HepG2 (cell line): ENCODE results near the gene ZNF273. TPM values are rescaled to one million over a fixed set of nuclear protein-coding genes. Genes with fewer than 3 reads are reported as not detected.

Experiments
- ATAC-seq: fragments of 200-7000 bp; cut with Tn5 transposase; 3 replicates; pipeline ENCODE4 v1.9.1; 2020; ENCODE audit warnings: mild to moderate bottlenecking, moderate library complexity
- BruUV-seq: library from RNA; stranded (reverse); fragments of 400-500 nt; replicated peaks from 2 replicates; lab custom pipeline; 2021; lab: Mats Ljungman, UMichigan
- CTCF ChIA-PET: fragments of 300-600 bp; formaldehyde crosslinking; extraction: SDS; loops from one replicate; lab custom pipeline; 2021; ENCODE audit warnings: low total read pairs, inconsistent platforms, low intra/inter-chr PET ratio; lab: Yijun Ruan, JAX
- POLR2A ChIA-PET: fragments of 350-600 bp; sonication (Branson Sonifier 250); formaldehyde crosslinking; loops from one replicate; lab custom pipeline; 2020; ENCODE audit warnings: antibody characterized with exemption, inconsistent platforms; lab: Yijun Ruan, JAX
- DNase-seq: peaks from one replicate; pipeline ENCODE4 v3.0.0-alpha.2; 2015; ENCODE audit warnings: low spot score
- FAIRE-seq: peaks from 3 replicates; lab custom pipeline; 2011; peaks lifted over from hg19 to GRCh38; lab: Jason Lieb, UNC
- H2AFZ ChIP-seq: one replicate; pipeline ENCODE4 v1.6.1; 2011; ENCODE audit warnings: low read length, inconsistent platforms
- H3K27ac ChIP-seq: fragments of 300-600 bp; 3 replicates; pipeline ENCODE4 v1.8.0; 2011; ENCODE audit warnings: mixed run types, mild to moderate bottlenecking, mixed read lengths, low read length, inconsistent platforms; ENCODE audit not compliant: insufficient read depth; ENCODE audit errors: extremely low read length
- H3K27me3 ChIP-seq, 2 experiments: fragments of 200-600 bp in 1 of 2; 2 replicates in 1 of 2; 3 replicates in 1 of 2; pipeline versions ENCODE4 v1.6.0 to v1.8.0; 2011; ENCODE audit warnings: low read length in 2 of 2, mild to moderate bottlenecking in 2 of 2, moderate library complexity in 2 of 2, inconsistent platforms in 1 of 2; ENCODE audit not compliant: insufficient read depth in 2 of 2, control insufficient read depth in 1 of 2
- H3K36me3 ChIP-seq, 2 experiments: fragments of 200-600 bp in 1 of 2; replicated peaks in 1 of 2; 2 replicates in 1 of 2; 3 replicates in 1 of 2; pipeline versions ENCODE4 v1.5.1 to v1.8.0; 2011; ENCODE audit warnings: low read length in 2 of 2, inconsistent platforms in 1 of 2; ENCODE audit not compliant: insufficient read depth in 2 of 2, control insufficient read depth in 1 of 2
- H3K4me1 ChIP-seq: 2 replicates; pipeline ENCODE4 v1.5.1; 2012; ENCODE audit warnings: low read length, inconsistent platforms; ENCODE audit not compliant: insufficient read depth
- H3K4me2 ChIP-seq: 2 replicates; pipeline ENCODE4 v1.6.0; 2011; ENCODE audit warnings: low read depth, low read length, inconsistent platforms
- H3K4me3 ChIP-seq, 3 experiments: fragments of 200-600 bp in 1 of 3; sonication (generic), shearing (Covaris generic) in 1 of 3; replicated peaks in 1 of 3; 2 replicates each; pipeline ENCODE4 v1.5.1; 2011 to 2016; ENCODE audit warnings: low read length in 3 of 3, inconsistent platforms in 2 of 3, low read depth in 2 of 3, mild to moderate bottlenecking in 2 of 3, control low read depth in 1 of 3, mixed read lengths in 1 of 3; ENCODE audit not compliant: insufficient read depth in 1 of 3
- H3K79me2 ChIP-seq: one replicate; pipeline ENCODE4 v1.6.1; 2011; ENCODE audit warnings: low read length, inconsistent platforms; ENCODE audit not compliant: insufficient read depth
- H3K9ac ChIP-seq: 2 replicates; pipeline ENCODE4 v1.6.0; 2011; ENCODE audit warnings: mild to moderate bottlenecking, low read depth, low read length, inconsistent platforms; ENCODE audit not compliant: insufficient read depth
- H3K9me3 ChIP-seq: 2 replicates; pipeline ENCODE4 v1.5.1; 2012; ENCODE audit warnings: mild to moderate bottlenecking, low read length
- H4K20me1 ChIP-seq: 2 replicates; pipeline ENCODE4 v1.6.0; 2011; ENCODE audit warnings: inconsistent platforms, mild to moderate bottlenecking, low read length, moderate library complexity; ENCODE audit not compliant: insufficient read depth
- ETV6 ChIP-seq: sonication (generic); formaldehyde crosslinking; conservative IDR thresholded peaks from 2 replicates; pipeline ENCODE4 v1.4.0; 2020; ENCODE audit warnings: missing genetic modification reagents
- FOSL1 ChIP-seq: sonication (generic); formaldehyde crosslinking; IDR thresholded peaks from 2 replicates; pipeline ENCODE4 v1.9.0; 2021; ENCODE audit warnings: missing genetic modification reagents, borderline replicate concordance
- HDAC2 ChIP-seq: sonication (generic); formaldehyde crosslinking; IDR thresholded peaks from 2 replicates; pipeline ENCODE4 v1.4.0; 2020; ENCODE audit warnings: missing genetic modification reagents
- JUND ChIP-seq: sonication (generic); formaldehyde crosslinking; IDR thresholded peaks from 2 replicates; pipeline ENCODE4 v1.8.0; 2022; ENCODE audit warnings: mild to moderate bottlenecking, missing genetic modification reagents
- MTF1 ChIP-seq: sonication (generic); formaldehyde crosslinking; IDR thresholded peaks from 2 replicates; pipeline ENCODE4 v1.5.0; 2020; ENCODE audit warnings: missing genetic modification reagents
- PPARG ChIP-seq: conservative IDR thresholded peaks from 2 replicates; pipeline ENCODE4 v1.6.1; 2016; ENCODE audit warnings: missing biosample characterization, missing genetic modification reagents
- PRMT3 ChIP-seq: sonication (generic); formaldehyde crosslinking; IDR thresholded peaks from 2 replicates; pipeline ENCODE4 v1.8.1; 2022; ENCODE audit warnings: low read depth, mild to moderate bottlenecking, moderate library complexity, missing genetic modification reagents, borderline replicate concordance
- SCMH1 ChIP-seq: sonication (generic); formaldehyde crosslinking; IDR thresholded peaks from 2 replicates; pipeline ENCODE4 v1.9.0; 2021; ENCODE audit warnings: missing genetic modification reagents, mild to moderate bottlenecking, borderline replicate concordance
- SETDB1 ChIP-seq: sonication (generic); formaldehyde crosslinking; IDR thresholded peaks from 2 replicates; pipeline ENCODE4 v1.5.1; 2020; ENCODE audit warnings: missing genetic modification reagents, mild to moderate bottlenecking, borderline replicate concordance
- SMYD3 ChIP-seq: sonication (generic); formaldehyde crosslinking; IDR thresholded peaks from 2 replicates; pipeline ENCODE4 v1.8.1; 2023; ENCODE audit warnings: mild to moderate bottlenecking, missing genetic modification reagents
- SP5 ChIP-seq: IDR thresholded peaks from 2 replicates; pipeline ENCODE4 v1.6.1; 2016; ENCODE audit warnings: low read depth, borderline replicate concordance
- ZBTB38 ChIP-seq: sonication (generic); formaldehyde crosslinking; IDR thresholded peaks from 2 replicates; pipeline ENCODE4 v1.5.1; 2020; ENCODE audit warnings: mild to moderate bottlenecking, missing genetic modification reagents
- ZMYM4 ChIP-seq: sonication (generic); formaldehyde crosslinking; IDR thresholded peaks from 2 replicates; pipeline ENCODE4 v1.8.1; 2023; ENCODE audit warnings: mild to moderate bottlenecking, missing genetic modification reagents
- ZNF10 ChIP-seq: sonication (generic); formaldehyde crosslinking; IDR thresholded peaks from 2 replicates; pipeline ENCODE4 v1.4.0; 2020; ENCODE audit warnings: mild to moderate bottlenecking, low read depth, missing genetic modification reagents, borderline replicate concordance
- ZNF446 ChIP-seq: sonication (generic); formaldehyde crosslinking; IDR thresholded peaks from 2 replicates; pipeline ENCODE4 v1.5.0; 2020; ENCODE audit warnings: mild to moderate bottlenecking, missing genetic modification reagents
- ZSCAN22 ChIP-seq: sonication (generic); formaldehyde crosslinking; IDR thresholded peaks from 2 replicates; pipeline ENCODE4 v1.4.0; 2020; ENCODE audit warnings: mild to moderate bottlenecking, missing genetic modification reagents
- WGBS: methylation state at CpG from one replicate; pipeline ENCODE4 v1.1.6; 2017; ENCODE audit warnings: low lambda C conversion rate; 5-methylcytosine and 5-hydroxymethylcytosine counted together
- in situ Hi-C: cut with HindIII; loops from 2 replicates; pipeline ENCODE4 v1.10.0; 2017; ENCODE audit warnings: low pct_unique_long_range_greater_than_20kb; ENCODE audit not compliant: extremely low pct_ligation_motif_present
- intact Hi-C: fragments of 100-400 bp; cut with micrococcal nuclease; formaldehyde crosslinking; loops from one replicate; pipeline ENCODE4 v1.10.0; 2022; ENCODE audit not compliant: unreplicated experiment
- polyA plus RNA-seq, 8 experiments: library from polyadenylated mRNA; depleted of rRNA in 3 of 8; stranded (reverse) in 7 of 8; unstranded in 1 of 8; fragments of >200 nt; fragmentation: Illumina TruSeq in 4 of 8; extraction: Trizol in 4 of 8; gene quantifications; 2 replicates each; pipeline versions ENCODE4 v1.2.1 to v1.2.3, GENCODE V29; 2011 to 2016; ENCODE audit warnings: low read depth in 4 of 8, missing spikeins in 1 of 8, mixed read lengths in 1 of 8; ENCODE audit not compliant: insufficient read depth in 1 of 8
- total RNA-seq, 5 experiments: library from RNA; depleted of rRNA; stranded (reverse); fragments of >200 nt; fragmentation: Illumina TruSeq; extraction: Trizol; gene quantifications; 2 replicates each; pipeline ENCODE4 v1.2.3, GENCODE V29; 2016; ENCODE audit warnings: low read depth in 1 of 5

The ZNF273 gene
- total and polyA plus RNA-seq, 2 of the 13 experiments (the other 11 are each of a cell fraction or from before 2014, with no cell fraction given): 1.7 to 5.8 TPM

DNA sequence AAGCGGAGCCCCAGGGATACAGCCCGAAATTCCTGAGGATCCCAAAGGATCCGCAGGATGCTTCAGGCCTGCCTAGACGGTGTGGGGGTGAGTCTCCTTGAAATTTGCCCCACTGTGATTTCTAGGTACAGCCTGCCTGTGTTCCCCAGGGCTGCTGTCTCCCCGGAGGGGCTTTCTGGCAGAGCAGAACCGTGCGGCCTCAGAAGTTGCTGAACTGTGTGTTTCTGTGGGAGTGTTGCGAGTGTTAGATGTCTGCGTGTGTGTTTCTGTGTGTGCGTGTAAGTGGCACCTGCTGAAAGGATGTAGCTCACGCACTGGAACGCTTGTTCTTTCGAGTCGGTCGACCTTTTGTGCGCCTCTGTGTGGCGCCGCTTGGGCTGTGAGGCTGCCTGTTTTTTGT lies 27.8 kb upstream of the ZNF273 start:
- H3K27ac ChIP-seq: no peak overlapping the region
- 66% methylated on average over 14 of the region's 18 CpGs for WGBS
- ChIA-PET CTCF (no interaction called here), POLR2A (no interaction called here)
- in situ Hi-C loops (no loop called here), intact Hi-C loops (no loop called here)
- DNase-seq (no peak), ATAC-seq (no peak), FAIRE-seq (no peak)
- peaks cover 5 to 98% of the 10 kb centered on the region in 2 experiments; a peak in 4 of 5 replicates for H3K27me3 ChIP-seq
- no peak overlapping the region for H2AFZ ChIP-seq
- H3K9me3 ChIP-seq: peaks cover 18% of the 10 kb centered on the region; the same call in 1 of the 2 replicates
- no peaks in the 10 kb centered on the region for H3K36me3 ChIP-seq
- no peak overlapping the region for H3K9ac ChIP-seq
- peaks cover 10% of the 10 kb centered on the region for H3K4me1 ChIP-seq
- no TSS peak for BruUV-seq
- no peaks in the 10 kb centered on the region for H3K79me2 ChIP-seq
- no peaks in the 10 kb centered on the region for H4K20me1 ChIP-seq
- H3K4me2 ChIP-seq: no peak overlapping the region
- H3K4me3 ChIP-seq: no peak overlapping the region
- TF ChIP-seq MTF1 (CRISPR knock-in tag) (no peak), ZMYM4 (CRISPR knock-in tag) (no peak), PRMT3 (no peak), ZSCAN22 (CRISPR knock-in tag) (no peak), ZBTB38 (CRISPR knock-in tag) (no peak), SETDB1 (CRISPR knock-in tag) (no peak), SP5 (no peak), JUND (no peak)

DNA sequence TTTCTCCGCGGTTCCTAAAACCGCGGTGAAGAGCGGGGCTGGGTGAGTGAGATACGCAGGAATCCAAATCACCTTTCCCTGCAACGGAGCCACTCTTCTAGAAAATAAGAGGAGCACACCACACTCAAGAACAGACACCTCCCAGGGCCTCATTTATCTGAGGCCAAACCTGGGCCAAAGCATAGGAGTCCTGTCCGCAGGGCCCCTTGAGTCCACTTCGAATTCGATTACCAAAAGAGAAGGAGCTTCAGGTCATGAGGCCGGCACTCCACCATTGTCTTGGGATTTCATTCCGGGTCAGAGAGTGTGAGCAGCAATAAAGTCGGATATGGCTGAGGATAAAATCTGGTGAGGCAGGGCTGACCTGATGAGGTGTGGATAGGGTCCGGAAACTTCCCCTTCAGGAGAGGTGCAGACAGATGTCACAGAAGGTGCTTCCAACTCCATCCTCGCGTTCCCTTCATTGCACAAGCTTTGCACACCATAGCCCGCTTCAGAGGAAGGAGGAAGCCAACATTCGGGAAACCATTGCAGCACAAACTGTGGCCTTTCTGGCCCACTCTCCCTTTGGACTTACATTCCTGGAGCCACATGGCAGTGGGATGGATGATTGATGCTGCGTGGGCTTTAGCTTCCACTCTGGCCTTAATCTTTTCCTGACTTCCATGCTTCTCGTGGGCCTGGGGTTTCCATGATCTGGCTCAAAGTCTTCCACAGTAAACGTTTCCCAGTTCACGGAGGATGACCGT lies 27.2 kb upstream of the ZNF273 start:
- no peak overlapping the region for H3K4me3 ChIP-seq
- no peak overlapping the region for H3K4me2 ChIP-seq
- H3K9ac ChIP-seq: no peak overlapping the region
- FAIRE-seq (no peak), DNase-seq (no peak), ATAC-seq (no peak)
- in situ Hi-C loops: no loop called here
- H3K27me3 ChIP-seq: peaks cover 6 to 98% of the 10 kb centered on the region in 2 experiments; a peak in 4 of 5 replicates
- no peak overlapping the region for H3K27ac ChIP-seq
- no peak overlapping the region for H2AFZ ChIP-seq
- H4K20me1 ChIP-seq: no peaks in the 10 kb centered on the region
- intact Hi-C loops: no loop called here
- no TSS peak for BruUV-seq
- WGBS: 41% methylated on average over 22 of the region's 23 CpGs
- TF ChIP-seq FOSL1 (CRISPR knock-in tag) (no peak), ETV6 (CRISPR knock-in tag) (no peak), ZNF10 (CRISPR knock-in tag) (no peak), ZNF446 (CRISPR knock-in tag) (no peak), PPARG (CRISPR knock-in tag) (no peak), SCMH1 (CRISPR knock-in tag) (no peak), HDAC2 (CRISPR knock-in tag) (no peak), SMYD3 (no peak)
- no peaks in the 10 kb centered on the region for H3K79me2 ChIP-seq
- H3K4me1 ChIP-seq: peaks cover 10% of the 10 kb centered on the region
- H3K36me3 ChIP-seq: no peaks in the 10 kb centered on the region
- CTCF ChIA-PET: no interaction called here
- peaks cover 19% of the 10 kb centered on the region; the same call in 1 of the 2 replicates for H3K9me3 ChIP-seq
- POLR2A ChIA-PET: no interaction called here
